GM18505 (cell line): ENCODE results near the gene FARS2.
A peak's percentile ranks its signal among the peaks of the same experiment; 100 is the strongest.

Source experiments
- ATAC-seq: cut with Tn5 transposase; IDR thresholded peaks from one replicate; pipeline ENCODE4 v1.9.1; 2021; ENCODE audit not compliant: unreplicated experiment
- POLR2A ChIP-seq: IDR thresholded peaks from 4 replicates; pipeline ENCODE4 v1.6.1; 2011; ENCODE audit warnings: borderline replicate concordance; ENCODE audit not compliant: insufficient read depth, insufficient read length; ENCODE audit errors: extremely low read depth

Gene FARS2

DNA sequence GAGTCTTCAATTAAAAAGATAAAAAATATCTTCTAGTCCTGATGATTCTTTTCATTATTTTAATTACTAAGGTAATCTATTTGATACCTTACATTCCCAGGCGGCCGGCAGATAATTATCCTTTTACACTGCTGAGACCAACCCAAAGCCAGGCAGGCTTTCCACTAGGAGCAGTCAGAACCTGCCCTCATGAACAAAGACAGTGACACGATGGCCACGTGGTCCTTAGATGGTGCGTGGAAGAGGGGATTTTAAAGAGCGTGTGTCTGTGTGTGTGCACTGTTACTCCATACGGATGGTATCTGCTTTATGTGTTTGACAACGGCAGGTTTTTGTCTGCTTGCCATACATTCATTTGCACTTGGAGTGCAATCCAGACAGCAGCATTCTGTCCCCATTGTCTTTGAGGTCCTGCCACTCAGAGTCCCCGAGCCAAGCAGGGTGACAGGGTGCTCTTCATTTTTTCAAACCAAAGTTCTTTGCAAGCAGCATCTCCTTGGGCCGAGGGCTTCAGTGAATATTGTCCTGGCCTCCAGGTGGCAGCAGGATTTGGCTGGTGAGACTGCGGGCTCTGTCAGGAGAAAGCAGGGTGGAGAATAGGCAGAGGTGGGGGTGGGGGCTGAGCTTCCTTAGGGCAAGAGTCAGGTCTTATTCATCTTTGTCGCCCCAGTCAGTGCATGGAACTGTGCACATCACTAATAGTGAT lies 484.9 kb downstream of the FARS2 start:
- no peak for ATAC-seq
- no peak for TF ChIP-seq POLR2A

- no peak for TF ChIP-seq POLR2A
Observed at GRCh38 chr6:5746759-5747130, 485.4 kb downstream of the FARS2 start.

GRCh38 chr6:5747379-5747778 lies 486.1 kb downstream of the FARS2 start:
- no peak for TF ChIP-seq POLR2A
- ATAC-seq, result no peak

More at GRCh38 chr6:5746759-5747130, 485.4 kb downstream of the FARS2 start:
- no peak for ATAC-seq

DNA sequence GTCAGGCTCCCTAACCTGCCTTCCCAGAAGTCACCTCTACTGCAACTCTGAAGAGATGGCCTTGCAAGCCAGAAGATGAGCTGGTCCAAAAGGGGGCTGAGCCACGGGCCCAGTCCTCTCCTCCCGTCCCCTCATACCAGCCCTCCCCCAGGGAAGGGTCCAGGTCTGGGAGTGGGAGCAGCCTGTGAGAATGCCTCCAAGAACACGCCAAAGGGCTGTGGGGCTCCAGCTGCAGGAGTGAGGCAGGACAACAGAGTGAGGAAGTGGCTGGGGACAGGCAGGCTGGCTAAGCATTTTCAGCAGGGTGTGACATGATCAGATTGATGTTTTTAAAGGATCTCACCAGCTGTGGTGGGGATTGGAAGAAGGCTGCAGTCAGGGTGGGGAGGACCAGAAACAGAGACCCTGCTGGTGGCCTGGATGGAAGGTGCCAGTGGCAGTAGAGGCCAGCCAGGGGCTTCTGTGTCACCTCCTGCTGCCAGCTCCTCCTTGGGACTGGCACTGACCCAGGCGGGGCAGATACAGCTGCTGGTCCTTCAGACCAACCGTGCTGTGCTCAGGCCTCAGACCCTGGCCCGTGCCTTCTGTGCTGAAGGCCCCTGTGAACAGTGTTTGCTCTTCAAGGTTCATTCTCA lies 487.8 kb downstream of the FARS2 start:
- TF ChIP-seq POLR2A, result no peak
- no peak for ATAC-seq

DNA sequence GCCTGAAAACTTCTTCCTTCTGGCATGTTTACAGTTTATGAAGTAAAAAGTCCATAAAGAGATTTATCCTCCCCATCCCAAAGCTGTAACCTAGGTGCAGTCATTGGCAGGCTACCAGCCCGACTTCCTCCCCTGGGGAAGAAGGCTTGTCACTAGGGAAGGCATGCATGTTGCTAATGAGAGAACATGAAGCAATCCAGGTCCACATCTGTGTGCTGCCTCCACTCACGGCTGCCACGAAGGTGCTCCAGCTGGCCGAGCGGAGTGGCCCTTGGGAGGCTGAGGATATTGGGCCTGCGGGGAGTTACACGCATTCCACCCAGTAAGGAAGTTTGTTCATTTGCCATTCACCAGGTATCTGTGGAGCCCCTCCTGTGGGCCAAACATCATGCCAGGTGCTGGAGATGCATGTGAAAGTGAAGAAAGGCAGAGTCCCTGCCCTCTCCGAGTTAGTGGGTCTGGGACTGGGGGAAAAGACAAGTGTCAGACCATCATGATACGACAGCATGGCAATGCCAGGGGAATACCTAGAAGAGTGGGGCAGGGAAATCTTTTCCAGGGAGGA lies 488.4 kb downstream of the FARS2 start:
- no peak for ATAC-seq
- TF ChIP-seq POLR2A, result no peak

- no peak for TF ChIP-seq POLR2A
- ATAC-seq, result no peak
Observed at GRCh38 chr6:5751525-5752390, 490.4 kb downstream of the FARS2 start.

DNA sequence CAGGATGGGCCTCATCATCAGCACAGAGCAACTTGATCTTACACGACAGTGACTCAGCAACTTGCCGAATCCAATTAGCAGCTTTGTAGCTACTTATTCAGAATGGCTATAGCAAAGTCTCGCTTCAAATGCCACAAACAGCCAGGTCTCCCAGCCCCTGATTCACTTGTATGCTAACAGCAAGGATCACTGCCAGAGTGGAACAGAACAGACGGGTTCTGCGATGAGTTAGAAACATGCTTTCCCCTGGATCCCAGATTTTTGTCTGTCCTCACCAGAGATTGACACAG lies 491.0 kb downstream of the FARS2 start:
- no peak for TF ChIP-seq POLR2A
- ATAC-seq, result no peak

GRCh38 chr6:5753209-5753608 lies 491.9 kb downstream of the FARS2 start:
- ATAC-seq, result no peak

DNA sequence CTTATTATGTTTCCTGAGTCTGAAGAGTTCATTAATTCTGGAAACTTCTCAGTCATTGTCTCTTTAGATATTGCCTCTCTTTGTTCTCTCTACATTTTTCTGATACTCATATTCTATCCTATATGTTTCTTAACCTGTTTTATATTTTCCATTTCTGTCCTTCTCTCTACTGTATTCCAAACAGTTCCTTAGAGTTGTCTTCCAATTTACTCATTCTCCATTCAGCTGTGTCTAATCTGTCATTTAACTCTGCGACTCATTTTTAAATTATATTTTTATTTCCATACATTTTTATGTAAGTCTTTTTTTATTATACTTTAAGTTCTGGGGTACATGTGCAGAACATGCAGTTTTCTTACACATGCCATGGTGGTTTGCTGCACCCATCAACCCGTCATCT lies 493.6 kb downstream of the FARS2 start:
- TF ChIP-seq POLR2A, result no peak

More at GRCh38 chr6:5753209-5753608, 491.9 kb downstream of the FARS2 start:
- no peak for TF ChIP-seq POLR2A

GRCh38 chr6:5759571-5759970 lies 498.3 kb downstream of the FARS2 start:
- TF ChIP-seq POLR2A, result no peak
- no peak for ATAC-seq

More for the DNA sequence above, 493.6 kb downstream of the FARS2 start:
- ATAC-seq, result no peak

- no peak for ATAC-seq
Observed at GRCh38 chr6:5761370-5761769, 500.1 kb downstream of the FARS2 start.

DNA sequence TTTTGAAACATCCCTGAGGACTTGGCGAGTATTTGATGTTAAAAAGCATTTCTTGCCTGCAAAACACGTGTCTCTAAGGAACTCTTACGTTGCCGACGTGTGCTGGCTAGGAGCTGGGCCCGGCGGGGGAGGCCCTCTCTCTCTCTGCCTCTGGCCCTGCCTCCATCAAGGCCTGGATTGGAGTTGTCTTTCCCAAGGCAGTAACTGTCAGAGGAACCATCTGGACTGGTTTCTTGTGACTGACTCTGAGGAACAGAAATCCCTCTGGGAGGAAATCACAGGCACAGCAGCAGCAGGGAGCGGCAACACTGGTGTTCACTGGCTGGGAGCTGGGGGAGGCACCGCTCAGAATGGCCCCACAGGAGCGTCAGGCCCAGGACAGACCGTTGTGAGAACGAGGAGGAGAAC lies 501.3 kb downstream of the FARS2 start:
- no peak for ATAC-seq
- TF ChIP-seq POLR2A, result no peak

More at GRCh38 chr6:5761370-5761769, 500.1 kb downstream of the FARS2 start:
- TF ChIP-seq POLR2A, result no peak

GRCh38 chr6:5763407-5763806 lies 502.1 kb downstream of the FARS2 start:
- ATAC-seq, result no peak
- no peak for TF ChIP-seq POLR2A

GRCh38 chr6:5763871-5764270 lies 502.6 kb downstream of the FARS2 start:
- ATAC-seq, result peak; percentile 70
- no peak for TF ChIP-seq POLR2A

- peak; percentile 56 for ATAC-seq
- TF ChIP-seq POLR2A, result no peak
Observed at GRCh38 chr6:5764401-5764955, 503.2 kb downstream of the FARS2 start.
